OCI-LY7 (cell line): ENCODE data around the gene LGI2. TPM values are rescaled to one million over a fixed set of nuclear protein-coding genes. Genes with fewer than 3 reads are reported as not detected.

Experiments used
- BruUV-seq: library from RNA; stranded (reverse); fragments of 400-500 nt; replicated peaks from 2 replicates; lab custom pipeline; 2021; lab: Mats Ljungman, UMichigan
- CTCF ChIA-PET: fragments of 300-600 bp; sonication (Branson Sonifier 250); formaldehyde crosslinking; loops from one replicate; lab custom pipeline; 2022; ENCODE audit warnings: antibody characterized with exemption; ENCODE audit not compliant: unreplicated experiment; lab: Charles Lee
- POLR2A ChIA-PET: fragments of 300-600 bp; sonication (Branson Sonifier 250); formaldehyde crosslinking; loops from one replicate; lab custom pipeline; 2022; ENCODE audit warnings: antibody characterized with exemption; lab: Charles Lee
- DNase-seq: peaks from one replicate; pipeline ENCODE4 v3.0.0-alpha.2; 2015; ENCODE audit warnings: low spot score
- H2AFZ ChIP-seq: fragments of 200-600 bp; sonication (generic), shearing (Covaris generic); 2 replicates; pipeline ENCODE4 v1.6.1; 2014; ENCODE audit warnings: mild to moderate bottlenecking, antibody characterized with exemption, low read length, moderate library complexity
- H3K27ac ChIP-seq: fragments of 200-600 bp; sonication (generic); 2 replicates; pipeline ENCODE4 v1.5.1; 2014; ENCODE audit warnings: mixed run types, low read depth, mild to moderate bottlenecking, moderate library complexity, low read length, inconsistent platforms; ENCODE audit not compliant: poor library complexity, severe bottlenecking
- H3K36me3 ChIP-seq: fragments of 200-600 bp; sonication (generic); 2 replicates; pipeline ENCODE4 v1.6.1; 2014; ENCODE audit warnings: mild to moderate bottlenecking, antibody characterized with exemption, low read length, moderate library complexity, mixed read lengths; ENCODE audit not compliant: insufficient read depth
- H3K4me1 ChIP-seq: fragments of 200-600 bp; sonication (generic); 2 replicates; pipeline ENCODE4 v1.5.1; 2014; ENCODE audit warnings: mild to moderate bottlenecking, low read length; ENCODE audit not compliant: insufficient read depth, poor library complexity, severe bottlenecking
- H3K4me2 ChIP-seq: fragments of 200-600 bp; sonication (generic); 2 replicates; pipeline ENCODE4 v1.6.1; 2014; ENCODE audit warnings: mild to moderate bottlenecking, low read length
- H3K4me3 ChIP-seq: fragments of 200-600 bp; sonication (generic); 2 replicates; pipeline ENCODE4 v1.5.1; 2014; ENCODE audit warnings: mild to moderate bottlenecking, low read depth, low read length; ENCODE audit not compliant: poor library complexity, severe bottlenecking
- H3K79me2 ChIP-seq: fragments of 200-600 bp; sonication (generic); 2 replicates; pipeline ENCODE4 v1.6.1; 2016; ENCODE audit warnings: low read depth, mild to moderate bottlenecking, low read length, moderate library complexity, mixed read lengths; ENCODE audit not compliant: insufficient read depth
- H3K9me2 ChIP-seq: fragments of 200-600 bp; sonication (generic); 2 replicates; pipeline ENCODE4 v1.6.1; 2016; ENCODE audit warnings: mild to moderate bottlenecking, low read length, mixed read lengths; ENCODE audit not compliant: insufficient read depth
- H3K9me3 ChIP-seq: fragments of 200-600 bp; sonication (generic); 2 replicates; pipeline ENCODE4 v1.6.1; 2014; ENCODE audit warnings: mild to moderate bottlenecking, mixed run types, low read length, mixed read lengths
- H4K20me1 ChIP-seq: fragments of 200-600 bp; sonication (generic); 2 replicates; pipeline ENCODE4 v1.6.1; 2014; ENCODE audit warnings: mild to moderate bottlenecking, antibody characterized with exemption, low read length, moderate library complexity, mixed read lengths; ENCODE audit not compliant: insufficient read depth
- EZH2phosphoT487 ChIP-seq: fragments of 200-600 bp; sonication (generic); IDR thresholded peaks from 2 replicates; pipeline ENCODE4 v1.6.1; 2018; ENCODE audit warnings: low read depth, borderline replicate concordance, mild to moderate bottlenecking, mixed run types, antibody characterized with exemption, low read length, moderate library complexity, mixed read lengths
- intact Hi-C: fragments of 100-400 bp; cut with micrococcal nuclease; formaldehyde crosslinking; loops from one replicate; pipeline ENCODE4 v1.10.0; 2022; ENCODE audit not compliant: unreplicated experiment
- total RNA-seq, 2 experiments: library from RNA; depleted of rRNA in 1 of 2; stranded (reverse); fragments of >200 nt in 1 of 2; shearing (Covaris generic) in 1 of 2; gene quantifications; 2 replicates each; pipeline ENCODE4 v1.2.3, GENCODE V29; 2014 to 2022
- TF ChIP-seq, protein P1 (sequence below): fragments of 200-600 bp; sonication (generic); conservative IDR thresholded peaks from 2 replicates; pipeline ENCODE4 v1.5.1; 2014; ENCODE audit warnings: mild to moderate bottlenecking, antibody characterized with exemption, low read length, moderate library complexity, mixed read lengths

LGI2 gene
- total RNA-seq, 2 experiments from 2014 or later = not detected

DNA sequence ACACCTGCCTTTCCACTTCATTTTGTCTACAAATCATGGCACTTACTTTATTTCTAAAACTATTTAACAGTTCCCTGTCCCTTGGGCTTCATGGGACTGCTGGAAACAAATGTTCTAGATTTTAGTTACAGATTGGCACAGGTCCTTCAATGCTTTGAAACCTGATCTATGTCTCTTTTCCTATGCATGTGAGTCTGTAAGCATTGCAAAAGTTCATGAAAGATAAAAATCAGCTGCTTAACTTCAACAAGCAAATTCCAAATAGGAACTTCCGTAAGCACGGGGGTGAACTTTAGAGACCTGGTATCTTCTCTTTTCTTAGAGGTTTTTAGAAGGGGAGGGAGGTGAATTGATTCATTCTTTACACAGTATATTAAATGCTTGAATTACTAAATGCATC is 9.5 kb downstream of the LGI2 start:
- CTCF ChIA-PET = no interaction called here
- no TSS peak for BruUV-seq

DNA sequence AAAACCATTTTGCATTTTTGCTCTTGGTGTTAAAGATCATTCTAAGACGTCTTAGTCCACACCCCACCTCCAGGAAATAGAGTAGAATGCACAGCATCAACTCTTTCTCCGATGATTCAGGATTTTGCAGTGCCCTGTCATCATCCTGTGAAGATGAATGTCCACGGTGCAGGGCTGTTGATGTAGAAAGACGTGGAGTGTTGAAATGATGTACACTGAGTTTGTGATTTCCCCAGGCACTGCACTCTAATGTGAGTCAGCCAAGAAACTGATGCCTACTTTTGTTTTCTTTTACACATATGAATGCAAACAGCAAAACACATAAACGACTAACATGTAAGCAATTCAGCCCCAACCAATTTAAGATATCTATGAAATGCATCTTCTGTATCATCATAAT is 10.5 kb downstream of the LGI2 start:
- ChIA-PET POLR2A (interaction anchor here (0.6 kb wide), 1 partner anchor 20 kb away, joined by 3 read pairs; no protein-coding TSS in a partner anchor), CTCF (no interaction called here)
- intact Hi-C loops = no loop called here
- DNase-seq = no peak
- no peak overlapping the region for H2AFZ ChIP-seq
- no TSS peak for BruUV-seq
- H3K9me3 ChIP-seq = no peaks in the 10 kb centered on the region
- H3K27ac ChIP-seq = no peak overlapping the region
- H4K20me1 ChIP-seq = no peaks in the 10 kb centered on the region
- no peak overlapping the region for H3K4me3 ChIP-seq
- no peak for TF ChIP-seq EZH2phosphoT487
- TF ChIP-seq, protein P1, sequence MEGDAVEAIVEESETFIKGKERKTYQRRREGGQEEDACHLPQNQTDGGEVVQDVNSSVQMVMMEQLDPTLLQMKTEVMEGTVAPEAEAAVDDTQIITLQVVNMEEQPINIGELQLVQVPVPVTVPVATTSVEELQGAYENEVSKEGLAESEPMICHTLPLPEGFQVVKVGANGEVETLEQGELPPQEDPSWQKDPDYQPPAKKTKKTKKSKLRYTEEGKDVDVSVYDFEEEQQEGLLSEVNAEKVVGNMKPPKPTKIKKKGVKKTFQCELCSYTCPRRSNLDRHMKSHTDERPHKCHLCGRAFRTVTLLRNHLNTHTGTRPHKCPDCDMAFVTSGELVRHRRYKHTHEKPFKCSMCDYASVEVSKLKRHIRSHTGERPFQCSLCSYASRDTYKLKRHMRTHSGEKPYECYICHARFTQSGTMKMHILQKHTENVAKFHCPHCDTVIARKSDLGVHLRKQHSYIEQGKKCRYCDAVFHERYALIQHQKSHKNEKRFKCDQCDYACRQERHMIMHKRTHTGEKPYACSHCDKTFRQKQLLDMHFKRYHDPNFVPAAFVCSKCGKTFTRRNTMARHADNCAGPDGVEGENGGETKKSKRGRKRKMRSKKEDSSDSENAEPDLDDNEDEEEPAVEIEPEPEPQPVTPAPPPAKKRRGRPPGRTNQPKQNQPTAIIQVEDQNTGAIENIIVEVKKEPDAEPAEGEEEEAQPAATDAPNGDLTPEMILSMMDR = no peak
- no peaks in the 10 kb centered on the region for H3K79me2 ChIP-seq
- no peaks in the 10 kb centered on the region for H3K36me3 ChIP-seq
- no peaks in the 10 kb centered on the region for H3K9me2 ChIP-seq
- no peaks in the 10 kb centered on the region for H3K4me1 ChIP-seq
- H3K4me2 ChIP-seq = no peak overlapping the region

More for the DNA sequence above, 9.5 kb downstream of the LGI2 start:
- H2AFZ ChIP-seq = no peak overlapping the region
- H3K4me1 ChIP-seq = no peaks in the 10 kb centered on the region
- no peaks in the 10 kb centered on the region for H4K20me1 ChIP-seq
- H3K79me2 ChIP-seq = no peaks in the 10 kb centered on the region
- TF ChIP-seq, protein P1 = no peak
- no peak for TF ChIP-seq EZH2phosphoT487
- H3K9me3 ChIP-seq = no peaks in the 10 kb centered on the region
- H3K9me2 ChIP-seq = no peaks in the 10 kb centered on the region
- no peak overlapping the region for H3K27ac ChIP-seq
- no peak overlapping the region for H3K4me3 ChIP-seq
- intact Hi-C loops = no loop called here
- no peaks in the 10 kb centered on the region for H3K36me3 ChIP-seq
- DNase-seq = no peak
- POLR2A ChIA-PET = interaction anchor here (0.7 kb wide), 1 partner anchor 72 kb away, joined by 3 read pairs; no protein-coding TSS in a partner anchor
- no peak overlapping the region for H3K4me2 ChIP-seq

DNA sequence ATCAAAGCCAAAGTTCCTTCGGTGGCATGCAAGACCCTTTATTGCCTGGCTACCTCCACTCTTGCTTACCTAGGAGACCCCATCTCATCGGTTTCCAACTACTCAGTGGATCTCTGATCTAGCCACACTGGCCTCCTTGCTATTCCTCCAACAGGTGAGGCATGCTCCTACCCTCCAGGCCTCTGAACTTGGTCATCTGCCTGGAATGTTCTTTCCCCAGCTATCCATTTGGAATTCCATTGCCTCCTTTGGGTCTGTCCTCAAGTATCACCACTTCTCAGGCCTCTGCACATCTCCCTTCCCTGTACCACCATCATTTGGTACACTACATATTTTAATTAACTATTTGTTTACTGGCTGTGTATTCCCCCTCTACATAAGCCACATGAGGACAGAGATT is 11.2 kb downstream of the LGI2 start:
- BruUV-seq = no TSS peak
- Histone ChIP-seq H4K20me1 (no peaks in the 10 kb centered on the region), H3K4me3 (no peak overlapping the region), H3K4me2 (no peak overlapping the region), H3K4me1 (no peaks in the 10 kb centered on the region), H3K36me3 (no peaks in the 10 kb centered on the region), H3K27ac (no peak overlapping the region), H3K79me2 (no peaks in the 10 kb centered on the region), H3K9me2 (no peaks in the 10 kb centered on the region), H2AFZ (no peak overlapping the region), H3K9me3 (no peaks in the 10 kb centered on the region)
- TF ChIP-seq EZH2phosphoT487 = no peak
- TF ChIP-seq, protein P1 = no peak
- no peak for DNase-seq
- ChIA-PET CTCF (no interaction called here), POLR2A (no interaction called here)
- intact Hi-C loops = no loop called here
